Type B pancreatic cell (in vitro differentiated cells): Measurements from ENCODE around the gene ATPAF2. TPM values are rescaled to one million over a fixed set of nuclear protein-coding genes. Genes with fewer than 3 reads are reported as not detected.

Source experiments
- DNase-seq: peaks from one replicate; pipeline ENCODE4 v3.0.0; 2021; ENCODE audit warnings: mixed read lengths; ENCODE audit not compliant: unreplicated experiment; ENCODE audit errors: extremely low spot score
- H3K27ac Mint-ChIP-seq: 2 replicates; pipeline ENCODE4 v1.8.0; 2021; ENCODE audit warnings: mild to moderate bottlenecking, mixed read lengths
- H3K27me3 Mint-ChIP-seq: 2 replicates; pipeline ENCODE4 v1.8.0; 2021; ENCODE audit warnings: mixed read lengths
- H3K36me3 Mint-ChIP-seq: 2 replicates; pipeline ENCODE4 v1.8.0; 2021; ENCODE audit warnings: mixed read lengths
- H3K4me1 Mint-ChIP-seq: one replicate; pipeline ENCODE4 v1.8.0; 2021; ENCODE audit warnings: mixed read lengths; ENCODE audit not compliant: unreplicated experiment
- H3K4me3 Mint-ChIP-seq: 2 replicates; pipeline ENCODE4 v1.8.0; 2021; ENCODE audit warnings: mild to moderate bottlenecking, mixed read lengths
- H3K9me3 Mint-ChIP-seq: 2 replicates; pipeline ENCODE4 v1.8.0; 2021; ENCODE audit warnings: mixed read lengths
- total RNA-seq: library from RNA; stranded (reverse); gene quantifications from 2 replicates; pipeline ENCODE4 v1.2.1, GENCODE V29; 2021; ENCODE audit warnings: low replicate concordance
- TF ChIP-seq, protein P1 (sequence below): fragments of 200-600 bp; sonication (generic); conservative IDR thresholded peaks from 2 replicates; pipeline ENCODE4 v1.5.0; 2021; ENCODE audit warnings: antibody characterized with exemption, mild to moderate bottlenecking

ATPAF2 gene
- total RNA-seq, 1 donor from 2014 or later, result 28.9 TPM

DNA sequence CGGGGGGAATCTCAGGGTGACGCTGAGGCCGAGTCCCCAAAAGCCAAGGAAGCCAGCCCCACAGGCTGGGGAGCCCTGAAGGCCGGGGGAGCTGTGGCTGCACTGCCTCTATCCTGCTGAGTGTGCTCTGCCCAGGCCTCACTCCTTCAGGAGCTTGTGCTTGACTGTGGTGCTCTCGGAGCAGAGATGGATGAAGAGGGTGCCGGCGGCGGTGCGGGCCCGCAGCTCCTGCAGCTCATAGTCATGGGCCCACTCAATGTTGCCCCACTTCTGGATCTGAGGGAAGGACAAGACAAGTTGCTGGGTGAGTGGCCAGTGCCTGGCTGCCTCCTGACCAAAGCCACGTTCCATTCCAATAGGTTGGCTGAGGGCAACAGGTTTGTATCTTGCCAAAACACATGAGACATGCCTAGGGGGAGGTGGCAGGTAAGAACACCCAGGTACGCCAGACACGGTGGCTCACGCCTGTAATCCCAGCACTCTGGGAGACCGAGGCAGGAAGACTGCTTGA, 20.5 kb downstream of the ATPAF2 start:
- H3K9me3 Mint-ChIP-seq, result no peaks in the 10 kb centered on the region
- no peak overlapping the region for H3K4me3 Mint-ChIP-seq
- peak overlapping the region; percentile 46 for H3K27ac Mint-ChIP-seq
- TF ChIP-seq, protein P1, sequence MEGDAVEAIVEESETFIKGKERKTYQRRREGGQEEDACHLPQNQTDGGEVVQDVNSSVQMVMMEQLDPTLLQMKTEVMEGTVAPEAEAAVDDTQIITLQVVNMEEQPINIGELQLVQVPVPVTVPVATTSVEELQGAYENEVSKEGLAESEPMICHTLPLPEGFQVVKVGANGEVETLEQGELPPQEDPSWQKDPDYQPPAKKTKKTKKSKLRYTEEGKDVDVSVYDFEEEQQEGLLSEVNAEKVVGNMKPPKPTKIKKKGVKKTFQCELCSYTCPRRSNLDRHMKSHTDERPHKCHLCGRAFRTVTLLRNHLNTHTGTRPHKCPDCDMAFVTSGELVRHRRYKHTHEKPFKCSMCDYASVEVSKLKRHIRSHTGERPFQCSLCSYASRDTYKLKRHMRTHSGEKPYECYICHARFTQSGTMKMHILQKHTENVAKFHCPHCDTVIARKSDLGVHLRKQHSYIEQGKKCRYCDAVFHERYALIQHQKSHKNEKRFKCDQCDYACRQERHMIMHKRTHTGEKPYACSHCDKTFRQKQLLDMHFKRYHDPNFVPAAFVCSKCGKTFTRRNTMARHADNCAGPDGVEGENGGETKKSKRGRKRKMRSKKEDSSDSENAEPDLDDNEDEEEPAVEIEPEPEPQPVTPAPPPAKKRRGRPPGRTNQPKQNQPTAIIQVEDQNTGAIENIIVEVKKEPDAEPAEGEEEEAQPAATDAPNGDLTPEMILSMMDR, result no peak
- DNase-seq, result no peak
- peaks cover 3% of the 10 kb centered on the region for H3K36me3 Mint-ChIP-seq
- no peaks in the 10 kb centered on the region for H3K27me3 Mint-ChIP-seq
- H3K4me1 Mint-ChIP-seq, result peaks cover 12% of the 10 kb centered on the region

DNA sequence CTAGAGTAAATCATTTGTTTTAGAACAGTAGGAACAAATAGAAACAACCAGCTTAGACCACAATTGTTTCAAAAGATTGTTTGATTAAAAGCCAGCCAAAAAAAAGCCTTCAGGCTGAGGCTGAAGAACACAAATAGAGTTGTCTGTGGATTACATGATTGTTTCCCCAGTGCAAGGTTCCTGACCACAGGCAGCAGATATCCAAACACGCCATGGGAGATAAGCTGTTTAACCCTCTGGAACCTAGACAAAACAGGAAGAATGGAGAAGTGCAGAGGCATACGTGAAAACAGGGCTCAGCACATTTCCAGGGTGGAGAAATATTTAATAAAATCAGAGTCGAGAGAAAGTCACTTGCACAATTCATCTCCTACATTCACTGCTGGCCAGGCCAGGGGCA, 21.0 kb downstream of the ATPAF2 start:
- no peak overlapping the region for H3K4me3 Mint-ChIP-seq
- H3K4me1 Mint-ChIP-seq, result peaks cover 12% of the 10 kb centered on the region
- H3K27me3 Mint-ChIP-seq, result no peaks in the 10 kb centered on the region
- H3K27ac Mint-ChIP-seq, result peak overlapping the region; percentile 46
- H3K36me3 Mint-ChIP-seq, result peaks cover 3% of the 10 kb centered on the region
- TF ChIP-seq, protein P1, result no peak
- H3K9me3 Mint-ChIP-seq, result no peaks in the 10 kb centered on the region
- DNase-seq, result no peak

DNA sequence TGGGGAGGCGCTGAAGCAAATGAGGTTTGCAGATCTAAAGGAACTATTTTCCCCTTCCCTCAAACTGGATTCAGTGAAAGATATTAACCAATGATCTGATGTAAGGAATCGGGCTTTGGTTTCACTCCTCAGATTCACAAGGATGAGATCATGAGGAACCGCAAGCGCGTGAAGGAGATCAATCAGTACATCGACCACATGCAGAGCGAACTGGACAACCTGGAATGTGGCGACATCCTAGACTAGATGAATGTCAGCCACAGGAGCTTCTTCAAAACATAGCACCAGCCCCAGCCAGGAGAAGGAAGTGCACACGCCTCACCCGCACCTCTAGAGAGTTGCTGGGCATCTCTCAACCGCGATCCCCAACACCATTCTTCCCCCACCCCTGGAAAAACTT, 22.5 kb downstream of the ATPAF2 start:
- Mint-ChIP-seq H3K4me1 (peaks cover 12% of the 10 kb centered on the region), H3K36me3 (peaks cover 6% of the 10 kb centered on the region), H3K27me3 (no peaks in the 10 kb centered on the region), H3K27ac (no peak overlapping the region), H3K4me3 (no peak overlapping the region), H3K9me3 (no peaks in the 10 kb centered on the region)
- no peak for DNase-seq
- TF ChIP-seq, protein P1, result no peak

DNA sequence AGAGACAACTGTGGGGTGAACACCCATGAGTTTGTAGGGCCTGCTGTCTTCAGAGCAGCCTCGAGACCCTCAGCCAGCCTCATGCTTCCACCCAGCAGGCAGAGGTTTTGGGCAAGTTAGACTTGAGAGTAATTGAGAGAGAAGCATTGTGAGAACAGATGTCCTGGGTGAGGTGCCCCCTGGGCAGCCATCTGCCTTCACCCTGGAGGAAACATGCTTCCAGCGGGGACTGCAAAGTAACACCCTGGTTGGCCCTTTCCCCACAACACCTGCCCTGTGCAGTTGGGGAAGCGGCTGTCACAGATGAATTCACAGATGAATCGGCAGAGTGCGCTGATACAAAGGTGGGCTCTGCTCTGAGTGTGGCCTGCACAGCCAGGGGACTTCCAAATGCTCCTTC, 23.4 kb downstream of the ATPAF2 start:
- Mint-ChIP-seq H3K27me3 (no peaks in the 10 kb centered on the region), H3K27ac (no peak overlapping the region)

DNA sequence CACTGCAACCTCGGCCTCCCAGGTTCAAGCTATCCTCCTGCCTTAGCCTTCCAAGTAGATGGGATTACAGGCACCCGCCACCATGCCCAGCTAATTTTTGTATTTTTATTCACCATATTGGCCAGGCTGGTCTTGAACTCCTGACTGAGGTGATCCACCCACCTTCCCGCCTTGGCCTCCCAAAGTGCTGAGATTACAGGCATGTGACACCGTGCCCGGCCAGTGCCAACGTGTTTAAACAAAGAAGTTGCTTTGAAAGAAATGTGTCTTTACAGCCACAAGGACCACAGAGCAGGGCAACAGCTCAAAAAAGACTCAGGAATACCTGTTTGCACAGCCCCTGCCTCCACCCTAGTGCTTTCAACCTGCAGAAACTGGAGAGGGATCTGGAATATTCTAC, 25.0 kb downstream of the ATPAF2 start:
- no peaks in the 10 kb centered on the region for H3K27me3 Mint-ChIP-seq
- TF ChIP-seq, protein P1, result no peak
- DNase-seq, result no peak
- H3K4me3 Mint-ChIP-seq, result no peak overlapping the region
- no peaks in the 10 kb centered on the region for H3K9me3 Mint-ChIP-seq
- no peak overlapping the region for H3K27ac Mint-ChIP-seq
- peaks cover 6% of the 10 kb centered on the region for H3K36me3 Mint-ChIP-seq
- peaks cover 4% of the 10 kb centered on the region for H3K4me1 Mint-ChIP-seq

More for the DNA sequence above, 23.4 kb downstream of the ATPAF2 start:
- Mint-ChIP-seq H3K4me3 (no peak overlapping the region), H3K9me3 (no peaks in the 10 kb centered on the region), H3K36me3 (peaks cover 6% of the 10 kb centered on the region), H3K4me1 (peaks cover 12% of the 10 kb centered on the region)
- DNase-seq, result no peak
- TF ChIP-seq, protein P1, result no peak

DNA sequence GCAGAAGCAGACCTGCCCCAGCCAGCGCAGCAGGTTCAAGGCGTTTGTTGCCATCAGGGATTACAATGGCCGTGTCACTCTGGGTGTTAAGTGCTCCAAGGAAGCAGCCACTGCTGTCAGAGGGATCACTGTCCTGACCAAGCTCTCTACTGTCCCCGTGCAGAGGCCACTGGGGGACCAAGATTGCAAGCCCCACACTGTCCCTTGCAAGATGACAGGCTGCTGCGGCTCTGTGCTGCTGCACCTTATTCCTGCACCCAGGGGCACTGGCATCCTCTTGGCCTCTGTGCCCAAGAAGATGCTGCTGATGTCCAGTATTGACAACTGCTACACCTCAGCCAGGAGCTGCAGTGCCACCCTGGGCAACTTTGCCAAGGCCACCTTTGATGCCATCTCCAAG, 27.7 kb downstream of the ATPAF2 start:
- no peak overlapping the region for H3K27ac Mint-ChIP-seq
- H3K9me3 Mint-ChIP-seq, result no peaks in the 10 kb centered on the region
- DNase-seq, result no peak
- H3K27me3 Mint-ChIP-seq, result no peaks in the 10 kb centered on the region
- TF ChIP-seq, protein P1, result no peak
- H3K36me3 Mint-ChIP-seq, result peaks cover 10% of the 10 kb centered on the region
- H3K4me1 Mint-ChIP-seq, result no peaks in the 10 kb centered on the region
- H3K4me3 Mint-ChIP-seq, result no peak overlapping the region
